Testis (tissue), 3 donors: ENCODE results near the gene VTI1B. TPM values are rescaled to one million over a fixed set of nuclear protein-coding genes. Genes with fewer than 3 reads are reported as not detected.

ENCODE experiments used
- DNase-seq: peaks from one replicate; pipeline ENCODE4 v3.0.0-alpha.2; 2019
- H3K27ac ChIP-seq, 2 donors: fragments of 200-600 bp; sonication (generic); one replicate each; pipeline ENCODE4 v1.5.1; 2019
- H3K27me3 ChIP-seq: fragments of 200-600 bp; sonication (generic); one replicate; pipeline ENCODE4 v1.5.1; 2019
- H3K36me3 ChIP-seq: fragments of 200-600 bp; sonication (generic); one replicate; pipeline ENCODE4 v1.5.1; 2017; ENCODE audit warnings: low read depth; ENCODE audit errors: missing control alignments
- H3K4me1 ChIP-seq: fragments of 200-600 bp; sonication (generic); one replicate; pipeline ENCODE4 v1.5.1; 2019
- H3K4me3 ChIP-seq, 2 donors: fragments of 200-600 bp; sonication (generic); one replicate each; pipeline ENCODE4 v1.5.1; 2017 to 2019
- H3K9me3 ChIP-seq: fragments of 200-600 bp; sonication (generic); one replicate; pipeline ENCODE4 v1.5.1; 2017
- POLR2A ChIP-seq: fragments of 450-650 bp; IDR thresholded peaks from one replicate; pipeline ENCODE4 v1.6.1; 2017; ENCODE audit warnings: antibody characterized with exemption, mild to moderate bottlenecking, moderate library complexity
- WGBS, 2 donors: methylation state at CpG; one replicate each; pipeline ENCODE4 v1.1.5; 2018; 5-methylcytosine and 5-hydroxymethylcytosine counted together
- intact Hi-C: fragments of 100-400 bp; cut with DNase I; formaldehyde crosslinking; loops from one replicate; pipeline ENCODE4 v1.15.1; 2023; ENCODE audit warnings: low total_unique reads
- polyA plus RNA-seq: library from polyadenylated mRNA; stranded (reverse); fragments of 350-450 nt; fragmentation: Illumina TruSeq; extraction: RNeasy Lipid Tissue Mini Kit (QIAGEN cat#74804); gene quantifications from one replicate; pipeline ENCODE4 v1.2.3, GENCODE V29; 2014; ENCODE audit warnings: low read depth, low replicate concordance; ENCODE audit not compliant: insufficient read depth
- total RNA-seq, 2 donors: library from RNA; depleted of rRNA; stranded (reverse); fragments of >200 nt; gene quantifications; one replicate each; pipeline ENCODE4 v1.2.3, GENCODE V29; 2016
- TF ChIP-seq, protein P1 (sequence below), 3 experiments: fragments of 450-650 bp in 2 of 3; fragments of 200-600 bp in 1 of 3; sonication (generic) in 1 of 3; IDR thresholded peaks; one replicate each; pipeline ENCODE4 v1.5.1; 2016 to 2019; ENCODE audit warnings: antibody characterized with exemption in 3 of 3, mild to moderate bottlenecking in 2 of 3, moderate library complexity in 1 of 3

The VTI1B gene
- total and polyA plus RNA-seq, 3 donors from 2014 or later: 65.0 to 143 (median 72.7) TPM

DNA sequence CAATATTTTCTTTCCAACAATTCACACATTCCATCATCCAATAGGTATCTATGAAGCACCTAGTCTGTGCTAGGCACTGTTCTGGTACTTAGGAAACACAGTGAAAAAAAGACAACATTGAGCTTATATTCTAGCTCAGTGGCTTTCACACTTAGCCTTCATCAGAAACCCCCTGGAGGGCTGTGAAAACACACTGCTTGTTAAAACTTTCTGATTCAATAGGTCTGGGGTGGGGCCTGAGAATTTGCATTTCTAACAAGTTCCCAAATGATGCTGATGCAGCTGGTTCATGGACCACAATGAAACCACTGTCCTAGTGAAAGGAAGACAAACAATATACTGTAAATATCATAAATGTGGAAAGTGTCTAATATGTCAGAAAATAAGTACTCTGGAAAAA, 5.9 kb downstream of the VTI1B start:
- Histone ChIP-seq H3K36me3 (no peaks in the 10 kb centered on the region), H3K27me3 (no peaks in the 10 kb centered on the region), H3K4me1 (peaks cover 10% of the 10 kb centered on the region), H3K4me3 (no peak overlapping the region), H3K27ac (no peak overlapping the region), H3K9me3 (no peaks in the 10 kb centered on the region)
- no peak for DNase-seq
- intact Hi-C loops: no loop called here
- TF ChIP-seq, protein P1, sequence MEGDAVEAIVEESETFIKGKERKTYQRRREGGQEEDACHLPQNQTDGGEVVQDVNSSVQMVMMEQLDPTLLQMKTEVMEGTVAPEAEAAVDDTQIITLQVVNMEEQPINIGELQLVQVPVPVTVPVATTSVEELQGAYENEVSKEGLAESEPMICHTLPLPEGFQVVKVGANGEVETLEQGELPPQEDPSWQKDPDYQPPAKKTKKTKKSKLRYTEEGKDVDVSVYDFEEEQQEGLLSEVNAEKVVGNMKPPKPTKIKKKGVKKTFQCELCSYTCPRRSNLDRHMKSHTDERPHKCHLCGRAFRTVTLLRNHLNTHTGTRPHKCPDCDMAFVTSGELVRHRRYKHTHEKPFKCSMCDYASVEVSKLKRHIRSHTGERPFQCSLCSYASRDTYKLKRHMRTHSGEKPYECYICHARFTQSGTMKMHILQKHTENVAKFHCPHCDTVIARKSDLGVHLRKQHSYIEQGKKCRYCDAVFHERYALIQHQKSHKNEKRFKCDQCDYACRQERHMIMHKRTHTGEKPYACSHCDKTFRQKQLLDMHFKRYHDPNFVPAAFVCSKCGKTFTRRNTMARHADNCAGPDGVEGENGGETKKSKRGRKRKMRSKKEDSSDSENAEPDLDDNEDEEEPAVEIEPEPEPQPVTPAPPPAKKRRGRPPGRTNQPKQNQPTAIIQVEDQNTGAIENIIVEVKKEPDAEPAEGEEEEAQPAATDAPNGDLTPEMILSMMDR (IDR thresholded peaks at IDR 0.05): no peak
- TF ChIP-seq POLR2A: no peak

DNA sequence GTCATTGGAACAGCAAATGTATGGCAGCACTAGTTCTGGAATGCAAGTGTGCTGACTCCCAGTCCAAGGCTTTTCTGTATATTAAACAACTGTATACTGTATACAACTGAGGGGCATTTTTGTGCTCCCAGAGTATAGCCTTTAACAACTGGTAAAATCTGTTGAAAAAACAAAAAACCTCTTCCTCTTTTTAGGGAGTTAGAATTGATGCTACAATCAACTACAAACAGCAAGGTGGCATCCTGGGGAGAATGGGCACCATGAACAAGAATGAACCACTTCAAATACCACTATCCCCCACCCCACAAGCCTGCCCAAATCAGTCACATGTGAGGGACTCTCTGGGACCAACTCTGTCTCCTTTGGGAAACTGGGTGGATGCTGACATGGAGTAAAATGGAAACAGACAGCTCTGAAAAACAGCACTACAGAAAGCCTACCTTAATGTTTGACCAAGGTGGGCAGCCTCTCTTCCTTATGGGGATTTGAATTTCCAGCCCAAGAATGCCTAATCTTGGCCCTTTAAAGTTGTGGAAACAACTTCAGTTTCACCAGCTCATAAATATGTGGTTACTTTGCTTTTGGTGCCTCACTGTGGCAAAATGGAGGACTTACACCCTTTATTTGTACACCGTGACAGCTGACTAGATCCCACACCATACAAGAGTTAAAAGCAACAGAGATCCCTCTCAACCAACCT, 7.5 kb downstream of the VTI1B start:
- DNase-seq: peak; percentile 27
- H3K4me1 ChIP-seq: no peaks in the 10 kb centered on the region
- intact Hi-C loops: no loop called here
- no peak overlapping the region for H3K4me3 ChIP-seq
- H3K36me3 ChIP-seq: no peaks in the 10 kb centered on the region
- TF ChIP-seq, protein P1 (IDR thresholded peaks at IDR 0.05): peak; percentile 39 to 48 (median 47)
- no peak for TF ChIP-seq POLR2A
- 35 to 39% methylated on average over 1 of the region's 1 CpG for WGBS, 2 donors
- H3K9me3 ChIP-seq: no peaks in the 10 kb centered on the region
- H3K27me3 ChIP-seq: no peaks in the 10 kb centered on the region
- H3K27ac ChIP-seq: no peak overlapping the region

DNA sequence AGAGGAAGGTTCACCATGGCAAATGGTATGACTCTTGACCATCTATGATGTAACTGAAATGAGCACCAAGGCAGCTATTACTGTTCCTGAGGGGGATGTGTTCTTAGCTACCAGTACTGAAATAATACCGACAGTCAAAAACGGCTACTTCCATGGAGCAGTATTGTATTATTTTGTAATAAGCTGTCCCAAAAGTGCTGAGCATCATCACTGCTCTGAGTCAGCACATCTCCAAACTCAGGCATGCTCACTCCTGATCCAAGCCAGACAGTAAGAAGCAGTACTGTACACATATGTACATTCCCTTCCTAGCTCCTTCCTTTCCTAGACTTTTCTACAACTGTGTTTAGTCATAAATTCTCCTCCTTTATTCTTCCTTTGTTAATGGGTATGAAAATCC, 8.6 kb downstream of the VTI1B start:
- Histone ChIP-seq H3K36me3 (no peaks in the 10 kb centered on the region), H3K27ac (no peak overlapping the region), H3K27me3 (no peaks in the 10 kb centered on the region), H3K4me1 (no peaks in the 10 kb centered on the region), H3K4me3 (no peak overlapping the region), H3K9me3 (no peaks in the 10 kb centered on the region)
- 80 to 86% methylated on average over 2 of the region's 2 CpGs for WGBS, 2 donors
- intact Hi-C loops: no loop called here
- no peak for DNase-seq
- TF ChIP-seq, protein P1 (IDR thresholded peaks at IDR 0.05): no peak
- TF ChIP-seq POLR2A: no peak

DNA sequence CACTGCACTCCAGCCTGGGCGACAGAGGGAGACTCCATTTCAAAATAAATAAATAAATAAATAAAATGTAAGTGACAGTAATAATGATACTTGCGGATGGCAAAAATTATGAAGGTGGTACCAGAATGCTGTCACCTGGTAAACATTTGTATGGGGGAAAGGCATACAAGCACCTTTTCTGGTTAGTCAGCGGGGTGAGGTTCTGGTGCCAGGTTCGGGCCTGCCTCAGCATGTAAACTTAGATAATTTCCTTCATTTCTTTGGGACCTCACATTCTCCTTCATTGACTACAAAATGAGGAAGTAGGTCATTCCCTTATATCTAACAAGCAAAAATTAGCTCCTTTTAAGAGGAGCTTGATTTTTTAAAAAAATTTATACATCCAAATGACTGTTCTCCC, 10.8 kb downstream of the VTI1B start:
- 91 to 96% methylated on average over 4 of the region's 4 CpGs for WGBS, 2 donors
- Histone ChIP-seq H3K9me3 (no peaks in the 10 kb centered on the region), H3K27ac (no peak overlapping the region), H3K4me1 (no peaks in the 10 kb centered on the region), H3K27me3 (no peaks in the 10 kb centered on the region), H3K36me3 (no peaks in the 10 kb centered on the region), H3K4me3 (no peak overlapping the region)
- no peak for DNase-seq
- intact Hi-C loops: no loop called here
- TF ChIP-seq POLR2A: no peak
- TF ChIP-seq, protein P1 (IDR thresholded peaks at IDR 0.05): no peak

DNA sequence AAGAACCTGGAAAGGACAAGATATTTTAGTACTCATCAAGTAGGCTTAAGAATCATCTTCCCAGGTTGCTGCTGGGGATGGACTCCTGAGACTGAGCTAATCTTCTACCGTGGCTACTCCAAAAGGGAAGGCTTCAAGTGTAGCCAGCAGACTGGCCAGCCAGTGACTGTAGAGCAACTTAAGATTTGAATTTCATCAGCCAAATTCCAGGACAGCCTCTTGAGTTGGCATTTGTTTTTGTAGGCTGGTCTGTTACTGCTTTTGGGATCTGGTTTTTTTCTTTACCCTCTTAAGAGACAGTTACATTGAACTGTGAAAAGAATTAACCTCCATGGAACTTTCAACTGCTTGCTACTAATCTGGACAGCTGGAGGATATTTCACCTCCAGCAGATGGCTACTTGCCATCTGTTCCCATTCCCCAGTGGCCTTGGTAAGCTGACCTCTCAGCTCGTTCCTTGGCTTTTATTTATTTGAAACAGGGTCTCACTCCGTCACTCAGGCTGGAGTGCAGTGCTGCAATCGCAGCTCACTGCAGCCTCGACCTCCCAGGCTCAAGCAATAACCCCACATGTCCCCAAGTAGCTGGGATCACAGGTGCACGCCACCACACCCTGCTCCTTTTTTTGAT, 20.7 kb downstream of the VTI1B start:
- Histone ChIP-seq H3K27ac (no peak overlapping the region), H3K36me3 (no peaks in the 10 kb centered on the region)

More for the DNA sequence above, 20.7 kb downstream of the VTI1B start:
- no peaks in the 10 kb centered on the region for H3K27me3 ChIP-seq
- DNase-seq: no peak
- H3K4me3 ChIP-seq: no peak overlapping the region
- no peaks in the 10 kb centered on the region for H3K4me1 ChIP-seq
- H3K9me3 ChIP-seq: no peaks in the 10 kb centered on the region
- no peak for TF ChIP-seq POLR2A
- TF ChIP-seq, protein P1 (IDR thresholded peaks at IDR 0.05): no peak
- intact Hi-C loops: no loop called here
- WGBS, 2 donors: 76 to 82% methylated on average over 6 of the region's 6 CpGs
